Stomach (tissue), 4 donors: ENCODE results near the gene CDC45.

Experiments
- CTCF ChIP-seq, 7 experiments: fragments of 450-650 bp in 4 of 7; fragments of 200-600 bp in 3 of 7; sonication (generic) in 3 of 7; IDR thresholded peaks; one replicate each; pipeline ENCODE4 v1.5.1; 2016 to 2019; ENCODE audit warnings: antibody characterized with exemption in 7 of 7, control low read depth in 2 of 7, mild to moderate bottlenecking in 1 of 7
- EP300 ChIP-seq: sonication (generic); formaldehyde crosslinking; IDR thresholded peaks from one replicate; pipeline ENCODE4 v1.6.1; 2017; ENCODE audit warnings: antibody characterized with exemption
- POLR2A ChIP-seq, 4 donors: fragments of 450-650 bp; IDR thresholded peaks; one replicate each; pipeline ENCODE4 v1.6.1; 2016; ENCODE audit warnings: antibody characterized with exemption in 4 of 4, control low read depth in 2 of 4, mild to moderate bottlenecking in 1 of 4, moderate library complexity in 1 of 4

GRCh38 chr22:19466126-19466716, 13.5 kb upstream of the CDC45 start:
- TF ChIP-seq CTCF (IDR thresholded peaks at IDR 0.05) = no peak
- no peak for TF ChIP-seq EP300
- TF ChIP-seq POLR2A (IDR thresholded peaks at IDR 0.05) = no peak
